ENCODE data around the gene IFITM2.
A peak's percentile ranks its signal among the peaks of the same experiment; 100 is the strongest.

Gene IFITM2

DNA sequence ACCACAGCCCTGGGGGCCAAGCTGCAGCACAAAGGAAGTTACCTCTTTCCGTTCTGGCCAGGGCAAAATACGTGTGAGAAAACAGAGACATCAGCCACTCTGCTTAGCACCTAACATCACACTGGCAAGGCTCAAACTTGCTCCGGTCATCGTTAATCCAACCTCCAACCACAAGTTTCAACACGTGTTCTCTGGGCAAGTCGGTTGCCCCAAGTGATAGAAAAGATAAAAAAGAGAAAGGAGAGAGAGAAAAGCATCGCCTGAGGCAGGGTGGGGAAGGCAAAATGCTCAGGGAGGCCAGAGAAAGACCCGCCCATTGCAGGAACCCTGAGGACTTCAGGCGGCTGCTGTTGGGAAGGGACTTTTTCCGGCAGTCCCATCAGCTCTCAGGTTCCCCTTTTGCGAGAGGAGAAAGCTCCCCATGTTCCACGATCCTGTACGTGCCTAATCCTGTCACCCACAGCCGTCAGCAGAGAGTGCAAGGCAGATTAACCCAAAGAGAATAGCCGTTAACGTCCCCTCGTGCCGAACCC lies 43.2 kb downstream of the IFITM2 start:
- ChIA-PET CTCF (no interaction called here), POLR2A (ENCODE audit: low non-redundant PET) (no interaction called here)
- TF ChIP-seq, protein P1, sequence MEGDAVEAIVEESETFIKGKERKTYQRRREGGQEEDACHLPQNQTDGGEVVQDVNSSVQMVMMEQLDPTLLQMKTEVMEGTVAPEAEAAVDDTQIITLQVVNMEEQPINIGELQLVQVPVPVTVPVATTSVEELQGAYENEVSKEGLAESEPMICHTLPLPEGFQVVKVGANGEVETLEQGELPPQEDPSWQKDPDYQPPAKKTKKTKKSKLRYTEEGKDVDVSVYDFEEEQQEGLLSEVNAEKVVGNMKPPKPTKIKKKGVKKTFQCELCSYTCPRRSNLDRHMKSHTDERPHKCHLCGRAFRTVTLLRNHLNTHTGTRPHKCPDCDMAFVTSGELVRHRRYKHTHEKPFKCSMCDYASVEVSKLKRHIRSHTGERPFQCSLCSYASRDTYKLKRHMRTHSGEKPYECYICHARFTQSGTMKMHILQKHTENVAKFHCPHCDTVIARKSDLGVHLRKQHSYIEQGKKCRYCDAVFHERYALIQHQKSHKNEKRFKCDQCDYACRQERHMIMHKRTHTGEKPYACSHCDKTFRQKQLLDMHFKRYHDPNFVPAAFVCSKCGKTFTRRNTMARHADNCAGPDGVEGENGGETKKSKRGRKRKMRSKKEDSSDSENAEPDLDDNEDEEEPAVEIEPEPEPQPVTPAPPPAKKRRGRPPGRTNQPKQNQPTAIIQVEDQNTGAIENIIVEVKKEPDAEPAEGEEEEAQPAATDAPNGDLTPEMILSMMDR (conservative IDR thresholded peaks at IDR 0.05; ENCODE audit: low read depth) = no peak
- no peak for DNase-seq (ENCODE audit: low spot score)
- peak overlapping the region; percentile 97 for H3K27ac ChIP-seq

DNA sequence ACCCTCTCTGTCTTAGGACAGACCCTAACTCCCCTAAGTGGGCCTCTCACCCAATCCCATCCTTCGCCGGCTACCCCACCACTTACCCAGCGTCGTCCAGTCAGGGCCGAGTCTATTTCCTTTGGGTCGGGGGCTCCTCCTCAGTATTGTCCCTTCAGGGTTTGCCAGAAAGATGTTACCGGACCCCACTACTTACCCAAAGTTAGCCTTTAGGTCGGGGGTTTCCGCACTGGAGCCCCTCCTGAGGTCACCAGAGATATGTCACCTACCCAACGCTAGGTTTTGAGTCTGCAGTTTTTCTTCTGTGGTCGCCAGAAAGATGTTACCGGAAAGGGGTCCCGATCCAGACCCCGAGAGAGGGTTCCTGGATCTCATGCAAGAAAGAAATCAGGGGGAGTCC lies 43.8 kb downstream of the IFITM2 start:
- ChIA-PET POLR2A (ENCODE audit: low non-redundant PET) (no interaction called here), CTCF (interaction anchor here (0.7 kb wide), 1 partner anchor 21 kb away, joined by 3 read pairs; no protein-coding TSS in a partner anchor)
- peak overlapping the region; percentile 97 for H3K27ac ChIP-seq
- TF ChIP-seq, protein P1 (conservative IDR thresholded peaks at IDR 0.05; ENCODE audit: low read depth) = no peak
- no peak for DNase-seq (ENCODE audit: low spot score)

DNA sequence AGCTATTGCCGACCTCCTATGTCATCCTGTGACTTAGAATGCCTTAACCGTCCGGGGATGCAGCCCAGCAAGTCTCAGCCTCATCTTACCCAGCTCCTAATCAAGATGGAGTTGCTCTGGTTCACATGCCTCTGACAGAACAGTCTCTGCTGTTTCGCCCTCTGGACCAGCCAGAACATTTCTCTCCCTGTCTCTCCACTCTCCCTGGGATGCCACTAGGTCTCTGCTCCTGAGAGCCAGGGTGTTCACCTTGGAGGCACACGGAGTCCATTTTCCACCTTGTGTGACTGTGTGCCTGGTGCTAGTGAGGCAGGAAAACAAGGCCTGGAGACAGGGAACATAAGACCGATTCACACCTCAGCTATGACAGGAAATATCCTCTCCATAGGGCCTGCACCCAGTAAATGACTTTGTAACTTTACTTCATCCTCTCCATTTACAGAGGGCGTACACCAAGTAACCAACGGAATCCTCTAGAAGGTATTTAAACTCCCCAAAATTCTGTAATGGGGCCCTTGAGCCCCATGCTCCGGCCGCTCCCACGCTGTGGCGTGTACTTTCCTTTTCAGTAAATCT lies 44.9 kb downstream of the IFITM2 start:
- peak overlapping the region; percentile 97 for H3K27ac ChIP-seq
- TF ChIP-seq, protein P1 (conservative IDR thresholded peaks at IDR 0.05; ENCODE audit: low read depth) = no peak
- DNase-seq (ENCODE audit: low spot score) = no peak
- CTCF ChIA-PET = no interaction called here
- POLR2A ChIA-PET (ENCODE audit: low non-redundant PET) = no interaction called here

DNA sequence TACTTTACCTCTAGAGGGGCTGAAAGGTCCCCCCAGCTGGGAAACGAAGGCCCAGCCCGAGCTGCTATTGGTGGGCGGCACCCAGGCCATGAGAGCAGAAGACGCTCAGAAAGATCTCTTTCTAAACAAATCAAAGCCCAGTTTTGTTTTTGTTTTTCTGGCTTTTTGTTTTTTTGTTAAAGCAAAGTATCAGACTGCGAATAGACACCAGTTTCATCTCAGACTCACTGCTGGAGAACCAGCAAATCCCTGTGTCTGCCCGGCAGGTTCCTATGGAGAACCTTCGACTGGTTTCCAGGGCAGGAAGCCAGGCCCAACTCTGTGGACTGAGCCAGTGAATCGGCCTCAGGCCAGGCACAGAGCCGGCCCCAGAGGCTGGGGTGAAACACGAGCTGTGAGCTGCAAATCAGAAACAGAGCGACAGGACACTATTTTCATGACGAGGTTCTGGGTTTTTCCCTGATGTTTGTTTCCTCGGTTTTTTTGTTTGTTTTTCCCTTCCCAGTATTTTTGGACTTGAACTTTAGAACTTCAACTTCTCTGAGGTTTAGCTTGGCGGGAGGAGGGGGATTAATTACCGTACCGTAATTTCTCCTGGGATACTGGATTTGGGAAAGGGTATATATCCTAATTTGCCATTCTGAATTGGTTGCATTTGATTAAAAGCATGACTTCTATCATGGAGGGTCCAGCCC lies 45.7 kb downstream of the IFITM2 start:
- TF ChIP-seq, protein P1 (conservative IDR thresholded peaks at IDR 0.05; ENCODE audit: low read depth) = no peak
- no peak for DNase-seq (ENCODE audit: low spot score)
- peak overlapping the region; percentile 97 for H3K27ac ChIP-seq
- POLR2A ChIA-PET (ENCODE audit: low non-redundant PET) = no interaction called here
- CTCF ChIA-PET = no interaction called here

DNA sequence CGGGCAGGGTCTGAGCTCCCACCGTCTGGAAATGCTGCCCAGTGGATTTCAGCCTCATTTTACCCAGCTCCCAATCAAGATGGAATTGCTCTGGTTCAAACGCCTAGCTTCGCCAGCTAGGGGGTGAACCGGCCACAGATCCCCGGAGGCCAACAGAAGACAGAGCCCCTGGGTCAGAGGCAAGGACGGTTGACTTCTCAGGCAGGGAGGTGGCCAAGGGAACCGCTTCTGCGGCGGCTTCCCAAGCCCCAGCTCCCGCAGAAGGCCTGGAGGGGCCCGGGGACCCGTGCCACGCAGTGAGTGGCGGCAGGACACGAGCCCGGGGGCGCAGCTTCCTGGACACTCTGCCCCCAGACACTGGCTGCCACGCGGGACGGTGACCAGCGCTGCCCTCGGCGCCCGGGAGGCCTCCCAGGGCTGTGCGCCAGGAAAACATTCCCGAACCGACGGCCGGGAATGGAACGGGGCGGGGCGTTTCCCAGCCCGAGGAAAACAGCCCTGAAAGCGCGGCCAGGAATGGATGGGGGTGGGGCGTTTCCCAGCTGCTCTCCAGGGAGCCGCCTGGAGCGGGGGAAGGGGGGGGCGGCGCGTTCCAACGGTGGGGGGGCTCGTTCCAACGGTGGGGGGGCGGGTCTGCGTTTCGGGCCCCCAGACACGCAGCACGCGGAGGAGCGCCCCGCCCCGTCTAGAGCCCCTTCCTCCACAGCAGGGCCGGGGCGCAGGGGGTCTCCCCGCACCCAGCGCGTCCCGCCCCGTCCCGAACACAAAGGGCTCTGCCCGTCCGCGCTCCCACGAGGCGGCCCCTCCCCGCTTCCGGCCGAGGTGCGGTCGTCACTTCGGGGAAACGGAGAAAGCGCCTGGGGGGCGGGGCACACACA lies 48.2 kb downstream of the IFITM2 start:
- TF ChIP-seq, protein P1 (conservative IDR thresholded peaks at IDR 0.05; ENCODE audit: low read depth) = no peak
- ChIA-PET POLR2A (ENCODE audit: low non-redundant PET) (interaction anchor here (1.2 kb wide), 1 partner anchor 40 kb away, joined by 3 read pairs; no protein-coding TSS in a partner anchor), CTCF (interaction anchor here (0.6 to 1.2 kb wide), 2 partner anchors 10 to 105 kb away, joined by 3 to 4 read pairs; no protein-coding TSS in a partner anchor)
- peak overlapping the region; percentile 97 for H3K27ac ChIP-seq
- DNase-seq (ENCODE audit: low spot score) = peak; percentile 91

DNA sequence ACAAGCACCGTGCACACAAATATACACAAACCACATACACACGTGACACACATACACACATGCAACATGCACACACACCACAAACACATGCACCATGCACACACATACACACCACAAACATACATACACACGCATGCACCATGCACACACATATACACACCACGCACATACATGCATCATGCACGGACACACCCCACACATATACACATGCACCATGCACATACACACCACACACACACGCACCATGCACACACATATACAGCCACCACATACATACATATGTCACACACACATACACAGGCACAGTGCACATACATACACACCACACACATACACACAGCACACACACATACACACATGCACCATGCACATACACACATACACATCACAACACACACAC lies 49.0 kb downstream of the IFITM2 start:
- TF ChIP-seq, protein P1 (conservative IDR thresholded peaks at IDR 0.05; ENCODE audit: low read depth) = no peak
- ChIA-PET POLR2A (ENCODE audit: low non-redundant PET) (interaction anchor here (1.2 kb wide), 1 partner anchor 41 kb away, joined by 3 read pairs; no protein-coding TSS in a partner anchor), CTCF (interaction anchor here (1.2 kb wide), 1 partner anchor 106 kb away, joined by 4 read pairs; no protein-coding TSS in a partner anchor)
- DNase-seq (ENCODE audit: low spot score) = no peak
- H3K27ac ChIP-seq = no peak overlapping the region

Measured in RWPE1 (cell line).